OCI-LY3 (cell line): Measurements from ENCODE around the gene OR6V1.
A peak's percentile ranks its signal among the peaks of the same experiment; 100 is the strongest.

ENCODE experiments used
- H2AFZ ChIP-seq: fragments of 200-600, 300-600 bp; shearing (Covaris generic); 2 replicates; pipeline ENCODE4 v1.6.0; 2014; ENCODE audit warnings: antibody characterized with exemption, low read depth, low read length
- H3K27ac ChIP-seq: fragments of 200-600, 300-600 bp; sonication (generic); 2 replicates; pipeline ENCODE4 v1.5.1; 2014; ENCODE audit warnings: mild to moderate bottlenecking, low read length, moderate library complexity, mixed read lengths
- H3K27me3 ChIP-seq: fragments of 200-600, 300-600 bp; sonication (generic); 2 replicates; pipeline ENCODE4 v1.6.1; 2014; ENCODE audit warnings: low read depth, low read length, mixed read lengths
- H3K36me3 ChIP-seq: fragments of 200-600, 300-600 bp; sonication (generic); replicated peaks from 2 replicates; pipeline ENCODE3; 2014; ENCODE audit warnings: low read depth, low read length, mixed read lengths
- H3K4me1 ChIP-seq: fragments of 300-600, 200-600 bp; sonication (generic); 2 replicates; pipeline ENCODE4 v1.6.1; 2014; ENCODE audit warnings: low read length, mixed read lengths
- H3K4me2 ChIP-seq: fragments of 200-600, 300-600 bp; sonication (generic); 2 replicates; pipeline ENCODE4 v1.6.1; 2014; ENCODE audit warnings: low read length, mixed read lengths
- H3K4me3 ChIP-seq: fragments of 300-600, 200-600 bp; sonication (generic); 2 replicates; pipeline ENCODE4 v1.5.1; 2014; ENCODE audit warnings: antibody characterized with exemption, mild to moderate bottlenecking, low read length, moderate library complexity
- H3K79me2 ChIP-seq: fragments of 300-600, 200-600 bp; shearing (Covaris generic); 2 replicates; pipeline ENCODE4 v1.6.1; 2014; ENCODE audit warnings: mild to moderate bottlenecking, low read length, mixed read lengths
- H3K9ac ChIP-seq: fragments of 300-600, 200-600 bp; shearing (Covaris generic); 2 replicates; pipeline ENCODE4 v1.6.0; 2014; ENCODE audit warnings: mild to moderate bottlenecking, low read length, moderate library complexity
- H3K9me3 ChIP-seq: fragments of 200-600, 300-600 bp; shearing (Covaris generic); 2 replicates; pipeline ENCODE4 v1.6.1; 2014; ENCODE audit warnings: low read length, mixed read lengths; ENCODE audit not compliant: insufficient read depth
- H4K20me1 ChIP-seq: fragments of 200-600, 300-600 bp; sonication (generic); 2 replicates; pipeline ENCODE4 v1.6.1; 2016; ENCODE audit warnings: low read length, mixed read lengths; ENCODE audit not compliant: insufficient read depth
- CTCF ChIP-seq: fragments of 200-600, 300-600 bp; sonication (generic); IDR thresholded peaks from 2 replicates; pipeline ENCODE4 v1.5.1; 2014; ENCODE audit warnings: antibody characterized with exemption, low read length, low read depth
- EZH2phosphoT487 ChIP-seq: fragments of 200-600 bp; shearing (Covaris generic); IDR thresholded peaks from 2 replicates; pipeline ENCODE4 v1.6.1; 2018; ENCODE audit warnings: antibody characterized with exemption, mixed run types, low read depth

The OR6V1 gene

GRCh38 chr7:143013893-143014292, 38.2 kb upstream of the OR6V1 start:
- no peaks in the 10 kb centered on the region for H3K27me3 ChIP-seq
- H3K9me3 ChIP-seq, result no peaks in the 10 kb centered on the region
- TF ChIP-seq EZH2phosphoT487 (no peak), CTCF (no peak)
- H2AFZ ChIP-seq, result no peak overlapping the region
- H3K4me1 ChIP-seq, result peaks cover 45% of the 10 kb centered on the region
- H3K79me2 ChIP-seq, result no peaks in the 10 kb centered on the region
- H3K9ac ChIP-seq, result no peak overlapping the region
- peak overlapping the region; percentile 97 for H3K4me2 ChIP-seq
- H4K20me1 ChIP-seq, result no peaks in the 10 kb centered on the region
- no peak overlapping the region; the same call in 1 of the 2 replicates for H3K4me3 ChIP-seq
- no peak overlapping the region for H3K27ac ChIP-seq
- no peaks in the 10 kb centered on the region for H3K36me3 ChIP-seq

GRCh38 chr7:143015084-143015483, 37.1 kb upstream of the OR6V1 start:
- peak overlapping the region; percentile 35; the same call in 1 of the 2 replicates for H3K27ac ChIP-seq
- peak overlapping the region; percentile 97 for H3K4me2 ChIP-seq
- H3K79me2 ChIP-seq, result no peaks in the 10 kb centered on the region
- H3K9ac ChIP-seq, result peak overlapping the region; percentile 57
- H3K4me3 ChIP-seq, result peak overlapping the region; percentile 74
- H3K36me3 ChIP-seq, result no peaks in the 10 kb centered on the region
- TF ChIP-seq CTCF (no peak), EZH2phosphoT487 (no peak)
- no peaks in the 10 kb centered on the region for H4K20me1 ChIP-seq
- H3K4me1 ChIP-seq, result peaks cover 45% of the 10 kb centered on the region
- no peaks in the 10 kb centered on the region for H3K27me3 ChIP-seq
- H2AFZ ChIP-seq, result peak overlapping the region; percentile 15; the same call in 1 of the 2 replicates
- H3K9me3 ChIP-seq, result 0 out of 2 replicates have a peak, but pooled peaks cover 2% of the 10 kb centered on the region

GRCh38 chr7:143015926-143016490, 36.1 kb upstream of the OR6V1 start:
- Histone ChIP-seq H3K27ac (no peak overlapping the region), H3K4me2 (peak overlapping the region; percentile 97; the same call in 1 of the 2 replicates), H2AFZ (no peak overlapping the region; the same call in 1 of the 2 replicates), H4K20me1 (no peaks in the 10 kb centered on the region), H3K9me3 (0 out of 2 replicates have a peak, but pooled peaks cover 2% of the 10 kb centered on the region), H3K4me1 (peaks cover 45% of the 10 kb centered on the region), H3K79me2 (no peaks in the 10 kb centered on the region), H3K4me3 (no peak overlapping the region), H3K36me3 (no peaks in the 10 kb centered on the region), H3K9ac (0 out of 2 replicates have a peak overlapping the region, but pooled peaks have one; percentile 57), H3K27me3 (no peaks in the 10 kb centered on the region)
- no peak for TF ChIP-seq EZH2phosphoT487
- TF ChIP-seq CTCF, result no peak

GRCh38 chr7:143016996-143017395, 35.1 kb upstream of the OR6V1 start:
- H3K27me3 ChIP-seq, result no peaks in the 10 kb centered on the region

More at GRCh38 chr7:143016996-143017395, 35.1 kb upstream of the OR6V1 start:
- Histone ChIP-seq H3K9me3 (0 out of 2 replicates have a peak, but pooled peaks cover 2% of the 10 kb centered on the region), H3K4me2 (peak overlapping the region; percentile 17; the same call in 1 of the 2 replicates), H3K79me2 (no peaks in the 10 kb centered on the region), H2AFZ (peak overlapping the region; percentile 70; the same call in 1 of the 2 replicates), H3K9ac (no peak overlapping the region), H3K36me3 (no peaks in the 10 kb centered on the region), H4K20me1 (no peaks in the 10 kb centered on the region), H3K27ac (no peak overlapping the region), H3K4me1 (peaks cover 45% of the 10 kb centered on the region), H3K4me3 (no peak overlapping the region)
- TF ChIP-seq CTCF, result no peak
- TF ChIP-seq EZH2phosphoT487, result no peak
